Activated CD8-positive, alpha-beta memory T cell treated with anti-CD3 and anti-CD28 coated beads, Interleukin-2, amount 50 U/mL, for 1 hour (primary cell): ENCODE data around the gene DPP6.

Experiments used
- DNase-seq: peaks from one replicate; pipeline ENCODE4 v3.0.0-alpha.2; 2020; ENCODE audit errors: extremely low read depth

DPP6 gene

DNA sequence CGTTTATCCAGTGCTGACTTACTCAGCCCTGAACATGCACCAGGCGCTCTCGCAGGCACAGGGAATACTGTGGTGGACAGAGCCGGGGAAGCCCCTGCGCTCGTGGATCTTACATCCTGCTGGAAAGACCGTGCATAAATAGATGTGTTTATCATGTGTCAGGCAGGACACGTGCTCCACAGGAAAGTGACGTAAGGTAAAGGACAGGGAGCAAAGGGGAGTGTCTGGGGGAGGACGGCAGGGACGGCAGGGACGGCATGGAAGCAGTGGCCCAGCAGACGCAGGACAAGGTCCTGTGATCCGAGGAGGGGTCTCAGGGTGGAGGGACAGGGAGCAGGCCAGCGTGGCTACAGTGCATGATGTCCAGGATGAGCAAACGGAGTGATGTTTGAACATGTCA, 540.2 kb downstream of the DPP6 start:
- no peak for DNase-seq

DNA sequence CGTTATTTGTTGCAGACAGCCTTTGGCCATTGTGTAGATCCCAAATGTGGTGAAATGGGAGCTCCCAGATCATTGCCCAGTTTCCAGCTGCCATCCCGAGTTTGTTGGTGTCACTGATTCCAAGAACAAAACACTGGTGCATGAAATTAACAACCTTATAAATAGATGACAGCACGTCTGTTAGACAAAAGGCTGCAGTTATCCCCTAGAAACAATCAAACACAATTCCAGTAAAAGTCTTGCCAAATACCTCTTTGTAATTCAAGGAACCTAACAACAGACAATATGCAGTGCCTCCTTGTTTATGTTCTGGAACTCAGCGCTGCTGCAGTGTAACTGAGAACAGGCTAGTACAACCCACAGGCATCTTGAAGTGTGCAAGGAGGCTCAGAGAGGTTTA, 546.2 kb downstream of the DPP6 start:
- no peak for DNase-seq

DNA sequence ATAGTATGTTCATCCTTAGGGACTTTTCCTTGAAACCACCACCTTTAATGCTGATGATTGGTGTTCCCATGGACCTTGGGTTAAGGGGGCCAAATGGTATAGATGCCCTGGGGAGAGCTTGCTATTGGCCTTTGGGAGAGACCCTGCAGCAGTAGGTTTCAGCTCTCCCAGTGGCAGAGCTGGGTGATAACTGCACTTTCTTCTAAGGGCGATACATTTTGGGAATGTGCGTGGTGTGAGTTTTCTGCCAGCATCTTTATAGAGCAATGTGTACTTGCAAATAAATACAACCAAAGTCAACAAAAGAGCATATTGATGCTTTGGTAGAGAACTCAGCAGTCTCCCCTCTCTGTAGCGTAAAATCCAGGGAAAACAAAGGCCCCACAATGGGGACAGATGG, 546.7 kb downstream of the DPP6 start:
- DNase-seq = no peak

DNA sequence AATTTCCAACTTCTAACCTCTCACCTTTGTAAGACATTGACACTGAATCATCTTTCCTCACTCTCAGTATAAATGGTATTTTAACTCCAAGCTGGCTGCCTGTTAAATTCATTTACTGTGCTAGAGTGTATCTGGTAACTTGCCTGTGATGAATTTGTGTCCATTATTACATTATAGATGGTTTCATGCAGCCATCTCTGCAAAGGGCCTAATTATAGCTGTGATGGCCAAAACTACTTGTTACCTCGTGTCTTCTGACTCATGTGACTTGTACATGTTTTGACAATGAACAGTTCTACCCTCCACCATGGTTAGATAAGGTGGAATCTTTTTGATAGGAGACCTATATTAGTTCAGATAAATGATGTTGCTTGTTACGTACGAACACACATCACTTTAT, 558.7 kb downstream of the DPP6 start:
- DNase-seq = no peak

DNA sequence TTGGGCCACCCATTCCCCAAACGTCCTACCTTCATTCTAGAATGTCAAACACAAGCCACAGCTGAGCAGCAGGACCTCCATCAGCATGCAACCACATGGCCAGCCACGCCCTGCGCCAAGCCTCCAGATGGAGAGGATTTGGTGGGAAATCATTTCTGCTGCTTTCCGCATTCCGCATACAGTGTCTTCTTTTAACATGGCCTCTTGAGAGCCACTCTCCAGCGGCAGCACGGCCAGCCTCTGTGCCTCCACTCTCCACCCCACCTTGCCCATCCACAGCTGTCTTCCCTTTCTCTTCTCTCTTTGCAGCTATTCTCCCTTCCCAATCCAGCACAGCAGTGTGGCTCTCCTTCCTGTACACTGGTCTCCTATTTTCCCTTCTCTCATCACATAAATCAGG, 561.6 kb downstream of the DPP6 start:
- no peak for DNase-seq

DNA sequence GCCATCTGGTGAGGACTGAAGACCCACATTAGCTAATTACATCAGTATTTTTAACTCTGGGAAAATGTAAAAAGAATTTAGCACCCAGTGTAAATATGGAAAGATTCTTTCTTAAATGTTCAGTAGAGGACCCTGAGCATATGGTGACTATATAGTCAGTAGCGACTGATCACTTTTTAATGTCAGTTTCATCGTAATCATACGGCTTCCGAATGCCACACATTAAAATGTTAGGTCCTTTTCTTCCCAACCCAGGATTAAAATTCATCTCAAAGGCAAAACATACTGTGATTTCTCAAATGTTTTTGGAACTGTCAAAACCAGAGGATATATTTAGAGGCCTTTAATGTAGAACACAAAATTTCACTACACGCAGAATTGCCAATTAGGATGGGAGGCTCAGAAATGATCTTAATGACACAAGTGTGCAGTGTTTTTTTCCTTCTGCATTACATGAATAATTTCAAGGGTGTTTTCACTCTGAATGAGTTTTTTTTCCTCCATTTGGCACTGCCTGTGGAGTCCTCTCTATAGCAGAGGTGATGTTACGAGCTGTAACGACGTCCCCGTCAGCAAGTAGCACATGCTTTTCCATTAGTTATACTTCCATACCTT, 568.0 kb downstream of the DPP6 start:
- DNase-seq = no peak

DNA sequence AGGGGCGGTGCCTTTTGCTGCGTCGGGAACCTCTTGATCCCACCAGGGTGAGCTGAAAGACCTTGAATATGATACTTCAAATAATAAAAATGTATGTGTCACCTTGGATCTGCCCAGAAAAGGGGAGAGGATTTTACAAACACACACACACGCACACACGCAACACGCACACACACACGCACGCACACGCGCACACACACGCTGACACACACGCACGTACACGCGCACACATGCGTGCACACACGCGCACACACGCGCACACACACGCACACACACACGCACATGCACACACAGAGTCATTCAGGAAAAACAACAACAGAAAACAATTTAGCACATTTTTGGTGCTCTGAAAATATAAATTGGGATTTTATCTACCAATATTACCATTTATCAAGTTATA, 571.2 kb downstream of the DPP6 start:
- no peak for DNase-seq

DNA sequence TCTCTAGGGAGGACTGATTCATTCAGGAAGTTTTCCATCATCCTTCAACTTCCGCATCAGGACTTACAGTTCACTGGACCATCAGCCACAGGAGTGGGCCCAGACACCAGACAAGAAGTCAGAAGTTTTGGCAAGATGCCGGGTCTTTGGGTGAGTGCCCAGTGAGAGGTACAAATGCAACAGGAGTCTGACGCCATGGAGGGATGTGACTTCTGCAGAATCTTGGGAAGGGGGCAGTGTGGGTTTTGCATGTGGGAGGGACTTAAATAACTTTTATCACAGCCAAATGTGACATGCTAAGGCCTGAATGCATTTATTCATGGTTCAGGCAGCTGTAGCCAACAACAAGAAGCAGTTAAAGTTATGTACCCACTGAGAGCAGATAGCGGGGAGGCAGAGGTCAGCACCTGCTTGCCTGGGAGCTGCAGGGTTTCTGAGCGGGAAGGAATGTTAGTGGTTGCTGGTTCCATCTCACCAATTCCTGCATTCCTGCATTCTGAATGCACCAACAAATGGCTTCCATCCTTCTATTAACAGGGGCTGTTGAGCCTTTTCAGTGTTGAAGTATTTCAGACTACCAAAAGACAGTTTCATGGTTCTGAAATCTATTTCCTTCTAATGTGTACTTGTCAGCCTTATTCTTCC, 575.6 kb downstream of the DPP6 start:
- no peak for DNase-seq

DNA sequence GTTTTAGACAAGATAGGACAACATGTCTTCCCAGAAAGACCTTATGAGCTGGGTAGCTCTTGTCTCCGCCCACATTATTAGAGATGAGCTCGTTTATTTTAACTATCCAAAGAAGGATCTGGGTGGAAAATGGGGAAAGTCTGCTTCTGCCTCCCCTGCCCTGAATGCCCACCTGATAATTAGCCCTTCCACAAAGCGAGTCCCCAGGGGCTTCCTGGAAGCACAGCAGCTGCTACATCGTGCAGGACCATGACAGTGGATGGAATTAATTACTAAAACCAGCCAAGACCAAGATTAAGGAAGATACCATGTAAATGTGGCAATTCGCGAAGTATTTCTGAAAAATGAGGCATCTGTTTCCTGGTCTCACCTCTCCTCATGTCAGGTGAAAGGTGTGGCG, 576.4 kb downstream of the DPP6 start:
- DNase-seq = no peak

DNA sequence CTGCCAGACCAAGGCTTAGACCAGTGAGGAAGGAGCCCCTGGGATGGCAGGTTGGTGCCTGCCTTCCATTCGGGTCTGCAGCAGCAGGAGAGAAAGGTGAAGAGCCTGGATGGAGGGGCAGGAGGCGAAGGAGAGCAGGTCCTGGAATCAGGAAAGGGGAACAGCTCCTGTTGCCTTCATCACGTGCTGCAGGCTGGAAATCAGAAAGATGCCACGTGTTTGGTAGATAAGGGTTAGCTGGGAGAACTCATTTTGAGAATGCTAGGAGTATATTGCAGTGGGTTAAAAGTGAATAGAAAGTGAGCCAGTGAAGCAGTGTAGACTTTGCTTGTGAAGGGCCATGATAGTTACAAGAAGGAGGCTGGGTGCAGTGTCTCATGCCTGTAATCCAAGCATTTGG, 579.0 kb downstream of the DPP6 start:
- DNase-seq = no peak

DNA sequence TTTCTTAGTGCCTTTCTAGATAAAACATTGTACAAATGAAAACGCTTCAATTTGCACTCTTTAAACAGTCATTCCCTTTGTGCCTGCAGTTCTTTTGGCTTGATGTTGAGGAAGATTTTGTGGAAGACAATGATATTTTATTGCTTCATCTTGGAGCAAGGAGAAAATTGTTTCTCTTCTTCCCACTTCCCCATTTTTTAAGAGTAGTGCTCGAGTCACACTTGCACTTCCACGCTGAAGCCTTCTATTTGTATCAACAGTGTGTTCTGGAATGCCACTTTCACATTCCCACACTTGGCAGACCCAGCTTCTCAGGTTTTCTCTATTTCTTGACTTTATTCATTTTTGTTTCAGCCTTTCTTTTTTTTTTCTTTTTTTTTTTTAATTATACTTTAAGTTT, 581.4 kb downstream of the DPP6 start:
- DNase-seq = no peak

DNA sequence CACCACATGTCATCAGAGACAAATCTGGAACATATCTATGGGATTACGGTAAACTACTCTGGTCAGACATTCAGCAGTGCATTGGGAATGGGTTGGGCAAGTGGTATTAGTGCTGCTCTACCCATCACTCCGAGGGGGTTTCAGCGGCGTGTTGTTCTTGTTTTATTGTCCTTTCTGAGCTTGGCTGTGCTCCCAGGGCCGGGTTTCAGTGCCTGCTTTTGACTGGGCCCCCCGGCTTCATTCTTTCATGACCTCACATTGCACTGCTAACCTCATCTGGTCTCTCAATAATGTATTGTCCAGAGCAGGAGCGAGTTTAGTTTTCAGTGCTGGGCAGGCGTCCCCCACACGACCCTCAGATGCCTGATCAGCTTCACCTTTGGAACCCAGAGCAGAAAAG, 586.1 kb downstream of the DPP6 start:
- DNase-seq = no peak

DNA sequence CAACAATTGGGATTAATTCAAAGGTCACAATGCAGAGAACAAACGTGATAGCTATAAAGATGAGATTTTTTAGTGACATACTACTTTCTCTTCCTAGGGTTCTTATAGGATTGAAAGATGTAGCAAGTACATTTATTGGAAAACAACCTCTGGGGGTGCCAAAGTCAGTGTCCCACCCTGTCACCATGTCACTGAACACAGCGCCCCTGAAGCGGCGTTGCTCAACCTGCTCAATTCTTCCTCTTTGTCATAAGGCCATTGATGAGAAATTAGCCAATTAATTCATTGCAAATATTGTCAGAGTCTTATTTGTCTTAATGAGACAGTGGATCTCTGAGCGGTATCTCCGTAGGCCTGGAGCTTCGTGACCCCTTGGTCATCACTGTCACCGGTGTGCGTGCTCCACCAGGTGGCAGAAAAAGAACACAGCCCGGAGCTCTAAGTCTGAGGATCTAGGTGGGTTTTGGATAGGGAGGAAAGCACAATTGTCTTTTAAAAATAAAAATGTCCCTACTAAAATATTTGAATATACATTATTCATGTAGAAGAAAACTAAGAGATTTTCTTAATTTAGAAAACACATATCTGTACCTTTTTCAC, 588.2 kb downstream of the DPP6 start:
- DNase-seq = no peak

DNA sequence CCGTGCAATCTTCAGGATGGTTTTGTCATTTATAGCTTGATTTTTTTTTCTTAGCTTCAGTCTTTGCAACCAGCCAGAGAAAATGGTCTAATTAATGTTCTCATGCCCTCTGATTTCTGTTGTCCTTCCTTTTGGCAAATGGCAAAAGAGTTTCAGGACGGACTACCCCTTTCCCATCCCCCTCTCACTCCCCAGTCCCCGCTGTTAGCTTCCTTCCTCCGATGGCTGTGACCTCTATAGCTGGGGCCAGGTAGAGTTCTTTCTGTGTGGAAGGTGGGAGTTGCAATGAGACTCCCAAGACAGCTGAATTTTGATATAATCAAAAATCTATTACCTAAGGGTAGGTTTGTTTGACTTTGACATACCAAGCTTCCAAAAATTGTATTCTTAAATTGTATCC, 588.7 kb downstream of the DPP6 start:
- no peak for DNase-seq

DNA sequence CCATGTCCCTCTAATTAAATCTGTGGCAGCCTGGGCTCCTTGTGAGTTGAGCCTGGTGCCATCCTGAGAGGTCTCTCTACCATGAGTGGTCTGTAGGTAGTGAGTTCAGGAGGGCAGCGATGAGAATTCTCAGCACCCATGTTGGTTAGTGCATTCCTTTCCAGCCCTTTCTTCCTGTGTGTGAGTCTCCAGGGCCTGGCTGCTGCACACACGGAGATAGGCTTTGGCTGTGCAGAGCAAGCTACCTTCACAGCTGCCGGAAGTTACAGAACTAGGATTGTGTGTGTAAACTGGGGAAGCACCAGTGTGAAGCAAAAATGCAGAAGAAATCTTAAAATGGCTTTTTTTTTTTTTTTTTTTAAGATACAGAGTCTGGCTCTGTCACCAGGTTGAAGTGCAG, 592.2 kb downstream of the DPP6 start:
- no peak for DNase-seq

DNA sequence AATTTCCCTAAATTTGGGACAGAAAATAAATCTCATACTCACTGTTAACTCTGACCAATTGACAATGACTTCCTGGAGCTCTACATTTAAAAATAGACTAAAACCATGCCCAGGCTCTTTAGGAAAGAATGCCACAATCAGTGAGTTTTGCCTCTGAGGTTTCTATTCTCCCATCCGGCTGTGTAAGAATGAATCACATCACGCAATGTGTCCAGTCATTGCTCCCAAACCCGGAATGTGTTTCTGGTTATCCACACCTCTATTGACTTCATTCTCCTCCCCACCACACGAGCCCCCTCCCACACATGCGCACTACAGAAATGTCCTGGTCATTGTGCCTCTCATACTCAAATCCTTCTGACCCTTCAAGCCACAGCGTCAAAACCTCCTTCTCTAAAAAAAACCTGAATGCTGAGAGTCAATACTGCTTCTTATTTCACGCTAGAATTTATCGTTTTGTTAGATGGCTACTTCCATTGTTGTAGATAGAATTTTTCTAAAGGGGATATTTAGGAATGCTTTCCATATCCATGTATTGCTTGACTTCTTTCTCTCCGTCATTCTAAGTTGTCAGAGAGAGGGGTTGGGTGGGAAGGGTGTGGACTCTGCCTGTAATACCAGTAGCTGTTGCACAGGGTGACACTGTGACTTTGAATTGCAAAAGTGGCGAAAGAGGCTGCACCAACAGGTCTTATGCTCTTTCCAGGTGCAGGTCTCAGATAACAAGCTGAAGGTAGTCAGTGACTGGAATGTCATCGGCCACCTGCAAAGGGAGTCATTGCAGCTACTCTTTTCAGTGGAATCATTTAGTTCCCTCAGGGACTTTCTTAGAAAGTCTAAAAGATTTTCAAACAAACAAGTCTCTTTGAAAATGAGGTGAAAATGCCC, 594.2 kb downstream of the DPP6 start:
- no peak for DNase-seq

DNA sequence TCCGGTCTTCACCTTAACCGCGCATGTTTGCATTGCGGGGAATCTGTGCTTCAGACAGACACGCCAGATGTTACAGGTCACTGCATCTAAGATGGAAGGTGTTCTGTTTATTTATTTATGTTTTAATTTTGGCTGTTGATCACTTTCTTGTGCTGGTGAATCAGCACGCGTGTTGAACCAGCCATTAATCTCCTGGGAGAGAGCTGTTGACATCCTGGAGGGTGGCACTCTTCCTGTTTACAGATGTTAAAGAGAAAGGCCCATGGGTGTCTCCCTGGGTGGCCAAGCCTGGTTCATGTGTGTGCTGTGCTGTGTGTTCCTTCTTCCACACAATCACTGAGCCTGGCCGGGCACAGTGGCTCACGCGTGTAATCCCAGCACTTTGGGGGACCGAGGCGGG, 595.4 kb downstream of the DPP6 start:
- no peak for DNase-seq

DNA sequence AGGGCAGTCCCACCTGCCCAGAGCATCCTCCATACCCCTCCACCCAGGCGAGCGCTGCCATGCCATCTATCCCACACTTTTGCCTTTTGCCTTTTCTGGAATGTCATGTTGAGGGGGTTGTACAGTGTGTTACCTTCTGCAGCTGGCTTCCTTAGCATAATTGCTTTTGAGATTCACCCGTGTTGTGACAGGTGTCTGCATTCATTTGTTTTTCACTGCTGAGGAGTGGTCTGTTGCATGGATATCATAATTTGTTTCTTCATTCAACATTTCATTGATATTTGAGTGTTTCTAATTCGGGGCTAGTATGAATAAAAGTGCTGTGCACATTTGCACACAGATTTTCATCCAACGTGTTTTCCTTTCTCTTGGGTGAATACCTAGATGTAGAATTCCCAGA, 596.8 kb downstream of the DPP6 start:
- no peak for DNase-seq

DNA sequence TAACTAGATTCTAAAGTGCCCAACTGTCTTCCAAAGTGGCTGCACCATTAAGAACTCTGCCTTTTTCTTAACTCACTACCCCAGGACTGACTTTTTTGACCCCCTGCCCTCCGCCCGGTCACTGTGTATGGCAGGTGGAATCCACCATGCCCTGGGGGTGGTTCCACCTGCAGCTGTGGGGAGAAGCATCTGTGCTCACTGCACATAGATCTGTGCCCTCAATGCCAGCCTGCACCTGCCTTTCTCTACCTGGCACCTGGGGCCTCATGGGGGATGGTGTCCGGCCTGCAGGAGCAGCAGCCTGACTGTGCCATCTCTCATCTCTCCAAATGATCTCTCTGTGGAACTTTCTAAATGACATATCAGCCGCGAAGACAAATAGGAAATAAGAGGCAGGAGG, 597.2 kb downstream of the DPP6 start:
- DNase-seq = no peak

DNA sequence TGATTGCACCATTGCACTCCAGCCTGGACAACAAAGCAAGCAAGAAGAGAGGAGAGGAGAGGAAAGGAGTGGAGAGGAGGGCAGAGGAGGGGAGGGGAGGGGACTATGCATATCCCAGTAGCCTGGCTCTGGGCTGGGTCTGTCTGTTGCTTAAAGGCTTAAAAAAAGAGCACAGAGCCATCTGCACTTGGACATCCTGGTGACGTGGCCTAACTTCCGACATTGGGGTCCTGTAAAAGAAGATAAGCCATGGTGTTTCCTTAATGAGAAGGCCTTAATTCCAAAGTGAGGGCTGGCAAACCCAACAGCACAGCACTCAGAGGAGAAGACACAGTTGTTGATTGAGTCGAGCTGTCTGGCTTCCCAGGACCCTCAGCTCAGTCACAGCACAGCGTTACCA, 598.1 kb downstream of the DPP6 start:
- no peak for DNase-seq

DNA sequence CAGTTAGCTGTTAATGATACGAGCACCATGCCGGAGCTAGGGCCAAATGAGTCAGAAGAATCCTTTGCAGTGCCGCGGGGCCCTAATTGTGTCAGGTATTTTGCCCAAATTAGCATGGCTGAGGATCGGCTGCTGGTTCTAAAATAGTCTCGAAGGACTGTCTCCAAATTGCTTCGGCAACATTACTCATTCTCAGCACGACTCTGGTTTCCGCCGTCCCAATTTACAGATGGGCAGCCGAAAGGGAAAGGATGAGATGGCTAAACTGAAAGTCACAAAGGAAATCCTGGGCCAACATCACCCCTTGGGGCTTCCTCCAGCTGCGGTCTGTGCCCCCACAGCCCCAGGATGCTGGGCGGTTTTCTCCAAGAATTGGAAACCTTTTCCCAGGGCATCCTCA, 599.3 kb downstream of the DPP6 start:
- no peak for DNase-seq

DNA sequence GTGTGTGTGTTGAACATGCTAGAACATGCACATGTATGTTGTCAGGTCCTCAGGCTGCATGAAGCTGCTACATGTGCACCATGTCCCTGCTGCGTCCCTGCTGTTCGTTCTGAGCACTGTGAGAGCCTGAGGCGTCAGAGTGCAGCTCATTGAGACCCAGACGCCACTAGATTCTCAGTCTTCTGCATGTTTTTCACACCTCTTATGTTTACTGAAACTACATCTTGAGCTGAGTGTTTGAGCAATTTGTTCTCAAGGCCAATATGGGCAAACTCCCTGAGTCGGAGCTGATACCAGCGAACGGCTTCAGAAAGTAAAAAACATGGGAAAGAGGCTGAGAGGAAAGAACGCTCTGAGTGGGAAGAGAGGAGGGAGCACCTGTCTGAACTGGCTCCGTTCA, 600.4 kb downstream of the DPP6 start:
- DNase-seq = no peak

DNA sequence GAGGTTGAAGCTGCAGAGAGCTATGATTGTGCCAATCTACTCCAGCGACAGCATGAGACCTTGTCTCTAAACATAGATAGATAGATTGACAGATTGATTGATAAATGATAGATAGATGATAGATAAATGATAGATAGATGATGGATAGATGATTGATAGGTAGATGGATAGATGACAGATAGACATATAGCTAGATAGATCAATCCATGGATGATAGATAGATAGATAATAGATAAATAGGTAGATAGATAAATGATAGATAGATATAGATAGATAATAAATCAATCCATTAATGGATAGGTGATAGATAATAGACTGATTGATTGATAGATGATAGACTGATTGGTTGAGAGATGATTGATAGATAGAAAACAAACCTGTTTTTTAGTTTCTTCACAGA, 601.1 kb downstream of the DPP6 start:
- no peak for DNase-seq
